H9 (cell line): ENCODE data around the gene TPD52L1. TPM values are rescaled to one million over a fixed set of nuclear protein-coding genes. Genes with fewer than 3 reads are reported as not detected.

Source experiments
- DNase-seq: peaks from one replicate; pipeline ENCODE4 v3.0.0-alpha.2; 2017
- H2AFZ ChIP-seq: one replicate; pipeline ENCODE4 v1.6.1; 2013; ENCODE audit warnings: mild to moderate bottlenecking, low read length, control low read depth, moderate library complexity
- H2AK5ac ChIP-seq: 2 replicates; pipeline ENCODE4 v1.6.1; 2013; ENCODE audit warnings: low read length, control low read depth, mixed read lengths; ENCODE audit not compliant: insufficient read length
- H2BK120ac ChIP-seq: one replicate; pipeline ENCODE4 v1.6.1; 2013; ENCODE audit warnings: low read depth, mild to moderate bottlenecking, low read length, control low read depth, inconsistent platforms; ENCODE audit not compliant: poor library complexity, severe bottlenecking
- H2BK12ac ChIP-seq: 2 replicates; pipeline ENCODE4 v1.6.1; 2013; ENCODE audit warnings: low read length, control low read depth, mixed read lengths, low read depth; ENCODE audit not compliant: insufficient read length
- H2BK15ac ChIP-seq: 2 replicates; pipeline ENCODE4 v1.6.1; 2013; ENCODE audit warnings: low read depth, low read length, control low read depth
- H2BK20ac ChIP-seq: one replicate; pipeline ENCODE4 v1.6.1; 2013; ENCODE audit warnings: low read depth, mild to moderate bottlenecking, low read length, control low read depth, inconsistent platforms; ENCODE audit not compliant: poor library complexity, severe bottlenecking
- H2BK5ac ChIP-seq: 2 replicates; pipeline ENCODE4 v1.6.1; 2013; ENCODE audit warnings: low read length, control low read depth, mixed read lengths; ENCODE audit not compliant: insufficient read length
- H3K14ac ChIP-seq: 2 replicates; pipeline ENCODE4 v1.6.1; 2013; ENCODE audit warnings: low read length, control low read depth; ENCODE audit not compliant: insufficient read depth
- H3K18ac ChIP-seq: 2 replicates; pipeline ENCODE4 v1.6.1; 2013; ENCODE audit warnings: low read depth, mild to moderate bottlenecking, mixed read lengths, low read length, control low read depth; ENCODE audit not compliant: insufficient read length
- H3K23ac ChIP-seq: 2 replicates; pipeline ENCODE4 v1.6.1; 2013; ENCODE audit warnings: low read length, control low read depth, mixed read lengths, low read depth; ENCODE audit not compliant: insufficient read length
- H3K23me2 ChIP-seq: 2 replicates; pipeline ENCODE4 v1.6.1; 2013; ENCODE audit warnings: low read depth, mild to moderate bottlenecking, mixed read lengths, low read length, control low read depth; ENCODE audit not compliant: insufficient read length, poor library complexity, severe bottlenecking
- H3K27ac ChIP-seq: 2 replicates; pipeline ENCODE4 v1.5.1; 2013; ENCODE audit warnings: low read length, control low read depth, mixed read lengths, low read depth; ENCODE audit not compliant: insufficient read length
- H3K27me3 ChIP-seq: 2 replicates; pipeline ENCODE4 v1.6.1; 2013; ENCODE audit warnings: low read length, control low read depth, inconsistent platforms; ENCODE audit not compliant: insufficient read depth
- H3K4ac ChIP-seq: 2 replicates; pipeline ENCODE4 v1.6.1; 2013; ENCODE audit warnings: low read depth, mild to moderate bottlenecking, control low read depth, inconsistent platforms, low read length, moderate library complexity
- H3K4me1 ChIP-seq: 2 replicates; pipeline ENCODE4 v1.6.1; 2013; ENCODE audit warnings: low read length, control low read depth, inconsistent platforms; ENCODE audit not compliant: insufficient read depth
- H3K4me2 ChIP-seq: 2 replicates; pipeline ENCODE4 v1.6.1; 2013; ENCODE audit warnings: low read length, control low read depth, mixed read lengths; ENCODE audit not compliant: insufficient read length, insufficient read depth
- H3K56ac ChIP-seq: 2 replicates; pipeline ENCODE4 v1.6.1; 2013; ENCODE audit warnings: low read depth, mild to moderate bottlenecking, mixed read lengths, low read length, control low read depth; ENCODE audit not compliant: insufficient read length
- H3K79me1 ChIP-seq: 2 replicates; pipeline ENCODE4 v1.6.1; 2013; ENCODE audit warnings: low read depth, mild to moderate bottlenecking, moderate library complexity, low read length, control low read depth, inconsistent platforms; ENCODE audit not compliant: insufficient read depth, poor library complexity, severe bottlenecking
- H3K79me2 ChIP-seq: 2 replicates; pipeline ENCODE4 v1.6.1; 2013; ENCODE audit warnings: low read length, control low read depth, inconsistent platforms; ENCODE audit not compliant: insufficient read depth
- H3K9ac ChIP-seq: 2 replicates; pipeline ENCODE4 v1.6.1; 2013; ENCODE audit warnings: low read length, control low read depth, mixed read lengths; ENCODE audit not compliant: insufficient read length; ENCODE audit errors: extremely low read depth
- H3K9me3 ChIP-seq: one replicate; pipeline ENCODE4 v1.6.1; 2013; ENCODE audit warnings: low read depth, low read length, inconsistent platforms; ENCODE audit not compliant: control insufficient read depth
- H3T11ph ChIP-seq: one replicate; pipeline ENCODE4 v1.6.1; 2013; ENCODE audit warnings: mild to moderate bottlenecking, low read length, control low read depth, inconsistent platforms
- H4K20me1 ChIP-seq: one replicate; pipeline ENCODE4 v1.6.1; 2013; ENCODE audit not compliant: control insufficient read depth, insufficient read length, insufficient read depth
- H4K5ac ChIP-seq: 2 replicates; pipeline ENCODE4 v1.6.1; 2013; ENCODE audit warnings: low read depth, mild to moderate bottlenecking, mixed read lengths, low read length, control low read depth; ENCODE audit not compliant: insufficient read length
- H4K8ac ChIP-seq: replicated peaks from 2 replicates; pipeline ENCODE4 v1.6.1; 2013; ENCODE audit warnings: low read length, control low read depth, mixed read lengths, low read depth; ENCODE audit not compliant: insufficient read length
- H4K91ac ChIP-seq: 2 replicates; pipeline ENCODE4 v1.6.1; 2013; ENCODE audit warnings: low read depth, mild to moderate bottlenecking, moderate library complexity, mixed read lengths, low read length, control low read depth; ENCODE audit not compliant: insufficient read length
- H3K27ac Mint-ChIP-seq, 3 experiments: 2 replicates in 2 of 3; 3 replicates in 1 of 3; pipeline ENCODE4 v1.8.0; 2020 to 2021; ENCODE audit warnings: mixed read lengths in 3 of 3, mild to moderate bottlenecking in 1 of 3, moderate library complexity in 1 of 3
- H3K27me3 Mint-ChIP-seq: 2 replicates; pipeline ENCODE4 v1.8.0; 2021; ENCODE audit warnings: low read depth, mild to moderate bottlenecking, moderate library complexity, mixed read lengths
- H3K36me3 Mint-ChIP-seq, 3 experiments: 2 replicates in 2 of 3; 3 replicates in 1 of 3; pipeline ENCODE4 v1.8.0; 2020 to 2021; ENCODE audit warnings: low read depth in 3 of 3, mixed read lengths in 3 of 3; ENCODE audit not compliant: insufficient read depth in 1 of 3
- H3K4me1 Mint-ChIP-seq, 2 experiments: 2 replicates each; pipeline ENCODE4 v1.8.0; 2020; ENCODE audit warnings: mixed read lengths in 2 of 2
- H3K4me3 Mint-ChIP-seq, 2 experiments: 2 replicates in 1 of 2; 3 replicates in 1 of 2; pipeline ENCODE4 v1.8.0; 2020 to 2021; ENCODE audit warnings: mild to moderate bottlenecking in 2 of 2, mixed read lengths in 2 of 2, moderate library complexity in 1 of 2
- H3K9me3 Mint-ChIP-seq, 2 experiments: 2 replicates in 1 of 2; 3 replicates in 1 of 2; pipeline ENCODE4 v1.8.0; 2020; ENCODE audit warnings: mild to moderate bottlenecking in 2 of 2, mixed read lengths in 2 of 2, moderate library complexity in 1 of 2
- CTCF ChIP-seq: fragments of 200-600 bp; sonication (generic); conservative IDR thresholded peaks from 3 replicates; pipeline ENCODE4 v1.8.0; 2021; ENCODE audit warnings: antibody characterized with exemption, mild to moderate bottlenecking
- WGBS: extraction: QIAGEN DNeasy Blood & Tissue Kit; methylation state at CpG from one replicate; pipeline ENCODE4 v1.1.7; 2013; ENCODE audit warnings: missing lambda C conversion rate, low lambda C conversion rate, mixed read lengths; ENCODE audit not compliant: insufficient read length; ENCODE audit errors: extremely low coverage; 5-methylcytosine and 5-hydroxymethylcytosine counted together
- total RNA-seq: library from RNA; stranded (reverse); gene quantifications from 2 replicates; pipeline ENCODE4 v1.2.1, GENCODE V29; 2021

TPD52L1 gene
- total RNA-seq, 1 experiment from 2014 or later, result 6.6 TPM

- Histone ChIP-seq H3K14ac (no peak overlapping the region), H3K23me2 (no peaks in the 10 kb centered on the region), H3K56ac (no peak overlapping the region), H4K91ac (no peak overlapping the region), H2AFZ (no peak overlapping the region), H3K27me3 (no peaks in the 10 kb centered on the region), H3K4me1 (no peaks in the 10 kb centered on the region), H4K20me1 (no peaks in the 10 kb centered on the region), H2BK120ac (no peak overlapping the region), H3K23ac (no peak overlapping the region), H4K5ac (no peak overlapping the region), H4K8ac (no peak overlapping the region), H3K79me1 (no peaks in the 10 kb centered on the region), H3K27ac (no peak overlapping the region), H3K79me2 (no peaks in the 10 kb centered on the region), H2BK12ac (no peak overlapping the region), H3K18ac (no peak overlapping the region), H2BK20ac (no peak overlapping the region), H3K9ac (no peak overlapping the region), H2BK15ac (no peak overlapping the region), H3K4ac (no peak overlapping the region), H2BK5ac (no peak overlapping the region), H3K4me2 (no peak overlapping the region), H3K9me3 (no peaks in the 10 kb centered on the region), H3T11ph (no peak overlapping the region), H2AK5ac (no peak overlapping the region)
- DNase-seq, result no peak
- peaks cover 4 to 5% of the 10 kb centered on the region in 2 experiments for H3K4me1 Mint-ChIP-seq
- no peak overlapping the region for H3K4me3 Mint-ChIP-seq
- WGBS, result no CpG with 5 or more reads among the region's 3 CpGs
- H3K9me3 Mint-ChIP-seq, result no peaks in the 10 kb centered on the region
- H3K36me3 Mint-ChIP-seq, result no peaks in the 10 kb centered on the region
- no peak for TF ChIP-seq CTCF
- no peak overlapping the region for H3K27ac Mint-ChIP-seq
- H3K27me3 Mint-ChIP-seq, result no peaks in the 10 kb centered on the region
Measured at GRCh38 chr6:125213939-125214338, 60.4 kb downstream of the TPD52L1 start.
